T47D (cell line): ENCODE measurements around the gene ADM.

ENCODE experiments used
- DNase-seq, 2 experiments: peaks; one replicate each; pipeline versions ENCODE4 v3.0.0 to v3.0.0-alpha.2; 2011 to 2012; ENCODE audit warnings: low read depth in 1 of 2, low spot score in 1 of 2
- JUND ChIP-seq: IDR thresholded peaks from 2 replicates; pipeline ENCODE4 v1.6.1; 2012; ENCODE audit warnings: low read depth
- in situ Hi-C: cut with HindIII; loops from 2 replicates; pipeline ENCODE4 v1.10.0; 2016; ENCODE audit warnings: low sequenced_read_pairs, low pct_unique_long_range_greater_than_20kb

Gene ADM

GRCh38 chr11:10295064-10295901 lies 9.6 kb upstream of the ADM start:
- TF ChIP-seq JUND = no peak
- no peak for DNase-seq
- in situ Hi-C loops = no loop called here

GRCh38 chr11:10298342-10298741 lies 6.5 kb upstream of the ADM start:
- DNase-seq = no peak
- TF ChIP-seq JUND = no peak
- in situ Hi-C loops = no loop called here

- no peak for TF ChIP-seq JUND
- in situ Hi-C loops = no loop called here
- no peak for DNase-seq
Observed at GRCh38 chr11:10301656-10302358, 3.1 kb upstream of the ADM start.

GRCh38 chr11:10302359-10302743 lies 2.5 kb upstream of the ADM start:
- no peak for DNase-seq
- in situ Hi-C loops = no loop called here
- TF ChIP-seq JUND = no peak

- peak; percentile 21 to 90 for DNase-seq
- in situ Hi-C loops = no loop called here
- TF ChIP-seq JUND = no peak
Observed at GRCh38 chr11:10302744-10303557, 1.9 kb upstream of the ADM start.

GRCh38 chr11:10303558-10304363 lies 1.1 kb upstream of the ADM start:
- in situ Hi-C loops = no loop called here
- no peak for TF ChIP-seq JUND
- DNase-seq = peak; percentile 13 to 56

GRCh38 chr11:10305262-10305963 lies 540 bp downstream of the ADM start:
- in situ Hi-C loops = no loop called here
- TF ChIP-seq JUND = no peak
- peak in 1 of 2 experiments; percentile 39 for DNase-seq

GRCh38 chr11:10305964-10306918 lies 1.4 kb downstream of the ADM start:
- no peak for TF ChIP-seq JUND
- in situ Hi-C loops = no loop called here
- DNase-seq = peak in 1 of 2 experiments; percentile 10

- TF ChIP-seq JUND = no peak
- in situ Hi-C loops = no loop called here
Observed at GRCh38 chr11:10307022-10307399, 2.1 kb downstream of the ADM start.

GRCh38 chr11:10307400-10308200 lies 2.7 kb downstream of the ADM start:
- in situ Hi-C loops = no loop called here
- DNase-seq = peak; percentile 62 to 83
- no peak for TF ChIP-seq JUND

More at GRCh38 chr11:10307022-10307399, 2.1 kb downstream of the ADM start:
- peak in 1 of 2 experiments; percentile 33 for DNase-seq
